HG03354 (cell line): ENCODE data around the gene ICA1L.

ENCODE experiments used
- ATAC-seq: cut with Tn5 transposase; IDR thresholded peaks from one replicate; pipeline ENCODE4 v1.9.1; 2021; ENCODE audit warnings: mild to moderate bottlenecking; ENCODE audit not compliant: unreplicated experiment, poor library complexity, severe bottlenecking

The ICA1L gene

DNA sequence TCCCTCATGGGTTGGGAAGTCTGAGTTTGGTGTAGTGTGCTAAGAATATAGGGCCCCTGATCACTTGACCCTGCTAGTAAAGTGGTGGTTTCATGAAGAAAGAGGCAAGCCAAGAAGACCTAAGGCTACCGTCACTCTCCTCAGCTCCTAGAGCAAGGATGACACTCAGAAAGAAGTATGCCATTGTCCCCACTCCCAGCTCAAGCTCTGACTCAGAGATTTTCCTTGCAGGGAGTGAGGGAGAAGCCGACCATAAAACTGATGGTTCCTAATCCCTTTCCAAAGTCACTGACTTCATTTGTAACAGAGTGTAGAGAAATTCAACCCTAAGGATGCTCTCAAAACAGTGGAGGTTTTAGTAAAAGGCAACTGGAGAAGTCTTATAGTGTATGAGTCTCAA, 80.9 kb downstream of the ICA1L start:
- no peak for ATAC-seq

DNA sequence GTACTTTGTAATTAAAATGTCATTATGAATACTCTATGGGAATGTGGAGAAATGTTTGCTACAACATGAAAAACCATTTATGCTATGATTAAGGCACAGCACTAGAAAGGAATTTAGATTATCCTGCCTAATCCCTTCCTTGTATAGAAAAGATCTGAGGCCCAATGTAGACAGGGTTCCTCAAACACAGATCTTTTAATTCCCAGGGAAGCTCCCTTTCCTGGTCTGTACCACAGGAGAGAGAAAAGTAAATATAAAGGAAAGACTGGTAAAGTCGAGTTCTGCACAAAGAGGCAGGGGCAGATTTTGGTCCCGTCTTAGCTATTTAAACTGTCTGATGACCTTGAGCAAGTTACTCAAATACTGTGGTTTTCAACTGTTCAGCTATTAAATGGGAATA, 84.7 kb downstream of the ICA1L start:
- no peak for ATAC-seq

DNA sequence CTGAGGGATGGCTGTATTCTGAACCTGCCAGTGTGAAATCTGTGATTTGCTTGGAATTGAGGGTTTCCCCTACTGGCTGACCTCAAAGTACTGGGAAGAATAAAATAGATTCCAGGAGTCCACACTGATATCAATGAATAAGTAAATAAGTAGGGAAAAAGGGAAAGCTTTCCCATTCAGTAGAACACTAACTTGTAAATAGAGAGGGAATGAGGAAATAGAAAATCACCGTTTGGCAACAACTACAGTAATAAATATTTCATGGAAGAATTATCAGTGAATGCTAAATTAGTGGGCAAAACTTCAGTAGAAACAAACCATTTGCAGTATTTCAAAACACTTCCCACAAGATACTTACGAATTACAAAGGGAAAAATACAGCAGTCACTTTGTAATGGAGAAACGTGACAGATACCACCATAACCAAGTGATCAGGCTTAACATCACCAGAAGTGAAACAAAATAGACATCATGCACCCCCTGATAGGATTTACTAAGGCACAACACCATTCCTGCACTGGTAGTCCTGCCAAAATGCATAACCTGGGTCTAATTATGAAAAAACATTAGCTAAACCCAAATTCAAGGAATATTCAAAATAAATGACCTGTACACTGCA, 88.5 kb downstream of the ICA1L start:
- ATAC-seq, result no peak

DNA sequence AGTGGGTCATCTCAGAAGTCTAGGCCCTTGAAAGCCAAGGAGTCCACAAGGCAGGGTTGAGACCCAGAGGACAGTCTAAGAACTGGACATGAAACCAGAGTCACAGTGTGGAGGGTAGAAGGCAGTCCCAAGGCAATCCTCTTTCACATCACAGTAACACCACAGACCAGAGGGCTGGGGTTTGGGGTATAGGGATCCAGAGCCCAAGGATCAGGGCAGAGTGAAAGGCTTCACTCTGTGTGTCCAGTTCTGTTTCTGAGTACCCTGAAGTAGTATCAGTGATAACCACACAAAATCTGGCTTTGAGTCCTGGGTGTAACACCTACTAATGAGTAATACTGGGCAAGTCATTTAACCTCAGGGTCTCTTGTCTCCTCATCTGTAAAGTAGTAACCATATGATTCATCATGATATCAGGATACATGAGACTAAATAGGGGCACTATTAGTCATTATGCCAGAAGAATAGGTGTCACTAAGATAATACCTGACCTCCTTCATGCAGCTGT, 91.0 kb downstream of the ICA1L start:
- peak; percentile 96 for ATAC-seq

DNA sequence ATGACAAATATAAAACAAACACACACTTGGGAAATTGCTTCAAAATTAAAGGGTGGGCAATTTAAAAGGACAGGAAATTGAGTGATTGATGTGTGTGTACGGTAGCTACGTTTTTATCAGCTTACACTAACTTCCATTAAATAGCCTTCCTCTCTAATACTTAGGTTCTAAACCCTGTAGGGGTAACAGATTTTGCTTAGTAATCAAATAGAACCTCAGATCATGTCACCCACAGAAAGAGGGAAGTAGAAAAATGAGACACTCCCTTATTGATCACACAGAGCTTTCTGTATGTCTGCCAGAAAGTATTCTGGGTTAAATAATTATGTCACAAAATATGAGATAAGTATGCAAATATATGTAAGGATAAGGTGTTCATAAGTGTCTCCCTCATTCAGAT, 93.3 kb downstream of the ICA1L start:
- ATAC-seq, result no peak

DNA sequence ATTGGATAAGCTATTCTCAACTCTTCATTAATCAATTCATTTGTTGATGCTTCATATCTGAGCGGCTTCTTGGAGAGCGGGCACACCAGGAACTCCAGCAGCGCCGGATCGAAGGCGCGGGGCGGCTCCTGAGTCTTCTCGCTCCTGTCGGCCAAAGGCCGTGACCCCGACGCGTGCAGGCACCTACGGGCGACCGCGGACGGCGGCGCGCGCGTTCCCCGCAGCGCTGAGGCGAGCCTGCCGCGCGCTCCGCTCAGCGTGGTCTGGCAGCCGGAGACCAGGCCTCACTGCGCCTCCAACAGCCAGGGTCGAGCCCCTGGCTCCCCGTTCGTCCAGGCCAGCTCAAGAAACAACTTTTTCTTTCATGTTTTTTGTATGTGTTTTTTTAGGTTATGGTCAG, 97.5 kb downstream of the ICA1L start:
- no peak for ATAC-seq

DNA sequence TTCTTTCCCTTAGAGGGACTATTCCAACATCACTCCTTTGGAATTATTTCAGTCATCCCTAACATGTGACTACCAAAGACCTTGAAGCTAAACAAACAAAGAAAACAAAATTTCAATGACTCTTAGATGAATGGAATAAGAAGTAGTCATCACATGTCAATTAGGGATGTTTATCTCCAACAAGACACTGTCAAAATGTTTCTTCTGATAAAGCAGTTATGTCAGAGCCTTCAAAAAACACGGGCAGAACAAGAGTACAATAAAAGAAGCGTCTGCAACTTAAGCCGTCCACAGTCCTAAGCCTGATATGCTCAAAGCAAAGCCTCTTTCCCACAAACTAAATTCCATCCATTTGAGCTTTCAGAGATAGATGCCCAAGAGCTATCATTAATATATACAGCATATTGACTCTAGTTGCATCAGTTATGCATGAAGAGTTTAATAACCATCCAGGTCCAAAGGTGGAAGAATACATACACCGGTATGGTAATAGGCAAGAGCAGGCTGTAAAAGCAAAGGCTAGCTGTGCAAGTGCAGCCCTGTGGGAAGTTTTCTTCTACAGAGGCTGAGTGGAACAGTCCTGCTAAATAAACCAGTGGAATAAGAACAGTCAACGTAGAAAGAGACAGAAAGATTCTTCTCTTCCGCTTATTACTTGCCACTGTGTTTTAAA, 98.1 kb downstream of the ICA1L start:
- ATAC-seq, result no peak

DNA sequence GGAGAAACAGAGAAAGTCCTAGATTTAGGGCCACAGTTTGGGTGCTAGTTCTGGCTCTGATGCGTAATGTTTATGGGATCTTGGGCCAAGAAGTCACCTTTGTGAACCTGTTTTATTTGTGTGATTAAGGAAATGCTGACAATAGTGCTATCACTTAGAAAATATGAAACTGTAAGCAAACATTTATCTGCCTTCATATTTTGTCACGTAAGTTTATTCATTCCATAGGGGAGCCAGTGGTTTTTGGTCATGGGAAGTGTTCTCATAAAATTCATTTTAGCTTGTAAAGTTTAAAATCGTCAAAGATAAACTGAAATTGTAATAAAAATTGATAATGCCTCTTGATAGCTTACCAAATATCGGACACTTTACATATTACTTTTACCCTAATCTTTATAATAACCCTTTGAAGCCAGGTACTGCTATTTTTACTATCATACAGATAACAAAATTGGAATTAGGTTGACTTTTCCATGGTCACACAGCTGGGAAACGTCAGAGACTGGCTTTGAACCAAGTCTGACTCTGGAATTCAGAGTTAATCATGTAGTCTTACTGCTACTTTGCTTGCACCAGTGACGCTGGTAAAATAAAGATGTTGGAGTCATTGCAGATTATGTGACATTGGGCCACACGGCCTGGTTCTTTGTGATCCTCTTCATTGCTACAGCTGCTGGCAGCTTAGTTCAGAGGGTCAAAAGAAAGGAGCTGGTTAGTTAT, 99.7 kb downstream of the ICA1L start:
- no peak for ATAC-seq

DNA sequence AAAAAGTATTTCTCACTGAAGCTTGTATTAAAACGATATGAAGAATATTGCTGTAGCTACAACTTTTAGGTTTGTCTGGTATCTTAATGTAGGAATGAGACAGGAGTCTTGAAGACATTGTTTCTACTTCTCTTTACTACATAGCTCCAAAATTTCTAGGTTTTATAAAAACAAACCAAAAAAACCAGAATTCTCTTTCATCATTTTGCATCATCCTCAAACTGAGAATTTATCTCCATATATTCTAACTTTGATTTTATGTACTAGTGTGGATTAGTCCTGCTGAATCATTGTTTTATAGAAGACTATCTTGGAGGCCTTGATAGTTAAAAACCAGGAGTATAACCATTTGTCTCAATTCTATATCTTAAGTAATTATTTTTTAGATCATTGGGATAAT, 100.2 kb downstream of the ICA1L start:
- ATAC-seq, result no peak

DNA sequence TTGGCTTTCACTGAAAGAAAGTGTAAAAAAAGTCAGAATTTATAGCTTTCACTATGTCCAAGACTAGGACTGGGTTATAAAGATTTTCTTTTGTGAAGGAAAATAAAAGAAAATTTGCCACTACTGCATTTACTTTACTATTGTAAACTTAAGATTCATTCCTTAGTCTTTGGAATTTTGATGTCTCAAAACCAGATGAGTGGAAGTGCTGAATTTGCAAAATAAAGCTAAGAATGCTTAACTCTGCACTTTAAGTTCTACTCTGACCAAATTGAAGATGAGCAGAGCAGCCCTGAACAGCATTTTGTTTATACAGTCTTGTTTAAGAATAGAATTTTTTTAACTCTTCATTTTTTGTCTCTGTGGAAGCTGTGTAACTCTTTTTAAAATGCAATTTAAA, 102.4 kb downstream of the ICA1L start:
- ATAC-seq, result no peak

DNA sequence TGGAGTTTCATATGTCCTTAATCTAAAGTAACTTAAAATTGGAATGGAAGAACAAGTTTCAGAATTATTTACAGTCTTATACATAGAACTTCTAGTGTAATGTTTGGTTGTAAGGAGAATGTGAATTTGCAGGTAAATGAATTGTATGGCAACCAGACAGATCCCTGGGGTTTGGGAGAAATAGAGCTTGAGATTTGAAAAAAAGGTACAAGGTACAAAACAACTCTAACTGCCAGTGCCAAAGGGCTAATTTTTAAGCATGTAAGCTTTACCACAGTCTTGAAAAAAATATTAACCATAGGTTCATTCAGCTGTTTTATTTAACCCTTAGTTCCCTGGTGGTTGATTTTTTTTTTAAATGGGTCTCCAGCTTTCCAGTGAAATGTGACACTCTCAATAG, 103.3 kb downstream of the ICA1L start:
- no peak for ATAC-seq

DNA sequence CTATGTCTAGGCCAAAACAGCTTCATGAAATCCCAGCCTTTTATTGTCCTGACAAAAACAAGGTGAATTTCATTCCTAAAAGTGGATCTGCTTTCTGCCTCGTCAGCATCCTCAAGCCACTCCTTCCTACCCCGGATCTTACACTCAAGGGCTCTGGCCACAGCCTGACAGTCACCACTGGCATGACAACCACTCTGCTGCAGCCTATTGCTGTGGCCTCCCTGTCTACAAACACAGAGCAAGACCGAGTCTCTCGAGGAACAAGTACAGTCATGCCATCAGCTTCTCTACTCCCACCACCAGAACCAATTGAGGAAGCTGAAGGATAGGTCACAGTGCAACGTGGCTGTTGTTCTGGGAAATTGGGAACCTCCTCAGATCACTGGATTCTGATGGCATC, 106.1 kb downstream of the ICA1L start:
- no peak for ATAC-seq

DNA sequence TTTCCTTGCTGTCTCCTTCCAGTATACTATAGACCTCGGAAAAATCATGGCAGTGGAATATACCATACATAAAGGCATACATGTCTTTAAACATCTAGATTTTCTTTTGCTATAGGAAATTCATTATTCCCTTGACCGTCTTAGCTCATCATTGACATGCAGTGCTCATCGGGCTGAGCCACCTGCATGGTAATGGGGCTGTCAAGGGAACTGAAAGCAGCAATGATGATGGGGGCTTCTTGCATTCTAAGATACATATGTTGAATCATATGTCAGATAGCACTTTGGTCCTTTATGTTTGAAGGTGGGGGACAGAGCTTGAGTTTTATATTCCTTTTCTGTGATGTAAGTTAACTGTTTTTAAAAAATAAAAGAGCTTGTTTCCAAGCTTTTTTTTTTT, 106.6 kb downstream of the ICA1L start:
- no peak for ATAC-seq

DNA sequence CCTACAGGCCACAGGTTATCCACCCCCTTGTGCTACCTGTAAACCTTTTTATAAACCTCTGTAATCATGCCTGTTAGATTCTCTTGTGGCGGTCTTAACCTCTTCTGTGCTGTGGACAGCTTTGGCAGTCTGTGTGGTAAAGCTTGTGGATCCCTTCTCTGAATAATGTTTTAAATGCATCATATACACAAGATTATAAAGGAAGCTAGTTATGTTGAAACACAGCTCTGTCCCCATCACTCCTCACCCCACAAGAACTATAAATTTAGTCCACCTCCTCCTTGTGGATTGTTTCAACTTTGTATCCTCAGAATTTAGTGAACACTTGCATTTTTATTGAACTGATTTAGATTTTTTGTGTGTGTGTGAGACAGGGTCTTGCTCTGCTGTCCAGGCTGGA, 107.7 kb downstream of the ICA1L start:
- ATAC-seq, result no peak

DNA sequence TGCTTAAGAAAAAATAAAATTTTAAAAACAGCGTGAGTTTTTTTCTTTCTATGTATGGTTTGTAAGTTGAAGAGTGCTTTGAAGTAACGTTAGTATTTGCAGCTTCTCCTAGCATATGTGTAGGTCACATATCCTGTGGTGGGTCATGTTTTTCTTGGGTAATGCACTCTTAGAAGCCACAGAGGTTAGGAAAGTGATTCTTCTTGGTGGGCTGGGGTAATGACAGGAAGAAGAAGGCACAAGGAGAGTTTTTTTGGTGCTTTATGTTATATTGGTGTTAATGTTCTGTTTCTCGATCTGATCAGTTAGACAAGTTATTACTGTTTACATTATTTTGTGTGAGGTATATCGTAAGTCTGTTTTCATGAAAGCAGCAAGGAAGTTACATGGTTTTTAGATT, 109.0 kb downstream of the ICA1L start:
- ATAC-seq, result no peak

DNA sequence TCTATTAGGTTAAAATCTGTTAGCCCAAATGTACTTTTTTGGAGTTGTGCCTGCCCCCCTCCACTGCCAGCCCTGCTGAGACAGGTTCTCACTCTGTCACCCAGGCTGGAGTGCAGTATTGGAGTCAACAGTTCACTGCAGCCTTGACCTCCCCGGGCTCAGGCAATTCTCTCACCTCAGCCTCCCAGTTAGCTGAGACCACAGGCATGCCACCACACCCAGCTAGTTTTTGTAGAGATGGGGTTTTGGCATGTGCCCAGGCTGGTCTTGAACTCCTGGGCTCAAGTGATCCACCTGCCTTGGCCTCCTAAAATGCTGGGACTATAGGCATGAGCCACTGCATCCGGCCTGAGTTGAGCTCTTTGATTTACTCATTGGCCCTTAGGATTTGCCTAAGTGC, 110.7 kb downstream of the ICA1L start:
- ATAC-seq, result no peak

DNA sequence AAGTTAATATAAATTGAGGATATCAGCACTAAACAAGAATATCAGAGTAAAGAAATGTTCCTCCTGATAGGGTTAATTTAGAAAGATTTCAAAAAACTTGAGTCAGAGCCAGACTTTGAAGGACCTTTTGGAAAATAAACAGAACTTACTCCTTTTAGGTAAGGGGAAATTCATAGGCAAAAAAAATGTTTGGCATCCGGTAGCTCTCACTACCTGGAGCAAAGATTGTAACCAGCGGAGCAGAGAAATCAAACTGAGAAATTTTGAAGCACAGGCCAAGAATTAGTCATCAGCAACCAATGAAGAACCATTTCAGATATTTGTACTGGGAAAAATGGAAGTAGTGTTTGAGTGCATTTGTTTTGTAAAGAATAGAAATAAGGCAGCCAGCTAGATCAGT, 113.0 kb downstream of the ICA1L start:
- no peak for ATAC-seq

DNA sequence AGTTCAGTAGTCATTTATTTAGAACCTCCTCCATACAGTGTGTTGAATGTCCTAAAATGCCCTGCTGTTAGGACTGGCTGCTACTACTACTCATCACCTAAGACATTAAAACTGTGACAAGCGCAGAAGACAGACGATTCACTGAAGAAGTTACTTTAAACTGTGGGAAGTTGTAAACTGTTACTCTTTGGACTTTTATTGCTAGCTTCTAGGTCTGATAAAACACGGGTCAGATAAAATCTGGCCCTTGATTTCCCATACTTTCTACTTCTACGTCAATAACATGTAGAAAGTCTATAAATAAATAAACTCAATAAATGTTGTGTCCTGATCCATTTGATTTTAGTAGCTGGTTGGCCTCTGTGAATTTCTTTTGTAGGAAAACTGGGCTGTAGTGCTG, 113.4 kb downstream of the ICA1L start:
- ATAC-seq, result no peak

DNA sequence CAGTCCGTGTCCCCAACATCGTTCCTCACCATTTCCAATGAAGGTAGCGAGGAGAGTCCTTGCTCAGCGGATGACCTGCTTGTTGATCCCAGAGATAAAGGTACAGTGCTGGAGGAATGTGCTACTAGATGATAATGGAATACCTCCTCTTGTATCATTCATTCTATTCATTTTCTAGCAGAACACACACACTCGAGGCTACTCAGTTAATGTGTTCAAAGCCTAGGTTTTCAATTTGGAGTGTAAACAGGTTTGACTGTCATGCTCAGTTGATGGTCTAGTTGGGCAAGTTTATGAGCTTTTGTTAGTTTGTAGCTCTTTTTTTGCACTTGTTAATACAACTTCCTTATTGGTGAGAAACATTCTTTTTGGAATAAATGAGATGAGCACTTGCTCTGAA, 114.2 kb downstream of the ICA1L start:
- no peak for ATAC-seq

DNA sequence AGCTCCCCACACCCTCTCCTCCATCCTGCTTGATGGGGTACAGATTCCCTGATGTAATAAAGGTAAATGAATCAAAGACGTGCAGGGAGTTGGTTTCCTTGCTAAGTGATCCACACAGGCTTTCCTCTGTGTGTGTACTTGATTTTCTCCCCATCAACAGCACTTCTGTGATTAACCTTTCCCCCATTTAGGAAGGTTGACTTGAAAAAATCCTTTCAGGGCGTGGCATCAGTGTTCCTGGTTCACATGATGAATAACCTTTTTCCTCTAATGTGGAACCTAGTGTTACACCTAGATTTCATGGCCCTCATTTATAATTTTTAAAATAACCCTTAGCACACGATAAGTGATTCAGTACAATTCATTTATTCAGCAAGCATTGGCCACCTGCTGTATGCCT, 115.0 kb downstream of the ICA1L start:
- ATAC-seq, result no peak

DNA sequence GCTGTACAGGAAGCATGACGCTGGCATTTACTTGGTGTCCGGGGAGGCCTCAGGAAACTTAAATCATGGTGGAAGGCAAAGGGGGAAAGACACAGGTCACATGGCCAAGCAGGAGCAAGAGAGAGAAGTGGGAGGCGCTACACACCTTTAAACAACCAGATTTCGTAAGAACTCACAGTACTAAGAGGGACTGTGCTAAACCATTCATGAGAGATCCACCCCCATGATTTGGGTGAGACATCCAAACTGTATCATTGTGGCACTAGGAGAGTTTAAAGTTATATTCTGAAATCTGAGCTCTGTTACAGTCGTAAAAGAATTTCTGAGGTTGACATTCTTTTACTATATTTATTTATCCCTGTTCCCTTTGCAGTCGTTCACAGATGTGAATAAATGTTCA, 116.6 kb downstream of the ICA1L start:
- ATAC-seq, result no peak
